ENCODE data around the gene DNAH3.

Gene DNAH3

GRCh38 chr16:20968765-20969164 is 181.9 kb downstream of the DNAH3 start:
- no peak for TF ChIP-seq CTCF (IDR thresholded peaks at IDR 0.05)
- DNase-seq (ENCODE audit: low spot score) = no peak
- H3K4me3 ChIP-seq = no peak overlapping the region
- no peak overlapping the region for H3K27ac ChIP-seq

DNA sequence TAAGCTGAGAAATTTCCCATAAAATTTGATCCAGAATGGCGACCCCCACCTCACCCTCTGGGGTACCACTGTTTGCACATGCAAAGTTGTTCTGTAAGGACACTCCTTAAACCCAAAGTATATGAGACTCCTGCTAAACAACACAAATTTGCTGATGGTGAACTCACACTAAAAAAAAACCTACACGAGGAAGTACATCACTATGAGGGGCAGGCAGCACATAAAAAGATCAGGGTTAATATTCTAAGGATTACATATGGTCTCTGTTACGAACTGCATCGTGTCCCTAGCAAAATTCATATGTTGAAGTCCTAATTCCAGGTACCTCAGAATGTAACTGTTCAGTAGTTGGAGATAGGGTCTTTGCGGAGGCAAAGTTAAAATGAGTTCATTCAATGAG is 189.7 kb downstream of the DNAH3 start:
- no peak overlapping the region for H3K27ac ChIP-seq
- DNase-seq (ENCODE audit: low spot score) = no peak
- H3K4me3 ChIP-seq = no peak overlapping the region
- TF ChIP-seq CTCF (IDR thresholded peaks at IDR 0.05) = no peak

- DNase-seq (ENCODE audit: low spot score) = no peak
- no peak overlapping the region for H3K4me3 ChIP-seq
- TF ChIP-seq CTCF (IDR thresholded peaks at IDR 0.05) = no peak
- H3K27ac ChIP-seq = no peak overlapping the region
Observed at GRCh38 chr16:20957153-20957552, 193.5 kb downstream of the DNAH3 start.

GRCh38 chr16:20956319-20956718 is 194.3 kb downstream of the DNAH3 start:
- H3K4me3 ChIP-seq = no peak overlapping the region
- no peak overlapping the region for H3K27ac ChIP-seq
- DNase-seq (ENCODE audit: low spot score) = no peak
- TF ChIP-seq CTCF (IDR thresholded peaks at IDR 0.05) = no peak

GRCh38 chr16:20954574-20954973 is 196.1 kb downstream of the DNAH3 start:
- TF ChIP-seq CTCF (IDR thresholded peaks at IDR 0.05) = no peak
- Histone ChIP-seq H3K27ac (no peak overlapping the region), H3K4me3 (no peak overlapping the region)
- DNase-seq (ENCODE audit: low spot score) = no peak

- H3K4me3 ChIP-seq = peak overlapping the region; percentile 43
- no peak for TF ChIP-seq CTCF (IDR thresholded peaks at IDR 0.05)
- no peak for DNase-seq (ENCODE audit: low spot score)
- H3K27ac ChIP-seq = peak overlapping the region in 1 of 2 donors; percentile 11
Observed at GRCh38 chr16:20952139-20952920, 198.3 kb downstream of the DNAH3 start.

- no peak for TF ChIP-seq CTCF (IDR thresholded peaks at IDR 0.05)
- no peak for DNase-seq (ENCODE audit: low spot score)
- Histone ChIP-seq H3K4me3 (no peak overlapping the region), H3K27ac (no peak overlapping the region)
Observed at GRCh38 chr16:20950294-20950693, 200.4 kb downstream of the DNAH3 start.

All from coronary artery (tissue), 2 donors.